Loucy (cell line): ENCODE data around the gene CSAD.

Source experiments
- EZH2phosphoT487 ChIP-seq: fragments of 200-600 bp; IDR thresholded peaks from 2 replicates; pipeline ENCODE4 v1.6.1; 2018; ENCODE audit warnings: antibody characterized with exemption, mild to moderate bottlenecking, moderate library complexity, borderline replicate concordance
- TF ChIP-seq, protein P1 (sequence below): fragments of 200-600 bp; sonication (generic); conservative IDR thresholded peaks from 2 replicates; pipeline ENCODE4 v1.5.1; 2014; ENCODE audit warnings: mild to moderate bottlenecking, antibody characterized with exemption, low read length

GRCh38 chr12:53115891-53116648, 64.7 kb downstream of the CSAD start:
- TF ChIP-seq, protein P1, sequence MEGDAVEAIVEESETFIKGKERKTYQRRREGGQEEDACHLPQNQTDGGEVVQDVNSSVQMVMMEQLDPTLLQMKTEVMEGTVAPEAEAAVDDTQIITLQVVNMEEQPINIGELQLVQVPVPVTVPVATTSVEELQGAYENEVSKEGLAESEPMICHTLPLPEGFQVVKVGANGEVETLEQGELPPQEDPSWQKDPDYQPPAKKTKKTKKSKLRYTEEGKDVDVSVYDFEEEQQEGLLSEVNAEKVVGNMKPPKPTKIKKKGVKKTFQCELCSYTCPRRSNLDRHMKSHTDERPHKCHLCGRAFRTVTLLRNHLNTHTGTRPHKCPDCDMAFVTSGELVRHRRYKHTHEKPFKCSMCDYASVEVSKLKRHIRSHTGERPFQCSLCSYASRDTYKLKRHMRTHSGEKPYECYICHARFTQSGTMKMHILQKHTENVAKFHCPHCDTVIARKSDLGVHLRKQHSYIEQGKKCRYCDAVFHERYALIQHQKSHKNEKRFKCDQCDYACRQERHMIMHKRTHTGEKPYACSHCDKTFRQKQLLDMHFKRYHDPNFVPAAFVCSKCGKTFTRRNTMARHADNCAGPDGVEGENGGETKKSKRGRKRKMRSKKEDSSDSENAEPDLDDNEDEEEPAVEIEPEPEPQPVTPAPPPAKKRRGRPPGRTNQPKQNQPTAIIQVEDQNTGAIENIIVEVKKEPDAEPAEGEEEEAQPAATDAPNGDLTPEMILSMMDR = no peak
- no peak for TF ChIP-seq EZH2phosphoT487
